Measurements from ENCODE around the gene KCNIP4. TPM values are rescaled to one million over a fixed set of nuclear protein-coding genes. Genes with fewer than 3 reads are reported as not detected.

KCNIP4 gene
- total and polyA plus RNA-seq, 2 of the 8 experiments (the other 6 are each of a cell fraction or from before 2014, with no cell fraction given) = 0.06 TPM; not detected in 1

DNA sequence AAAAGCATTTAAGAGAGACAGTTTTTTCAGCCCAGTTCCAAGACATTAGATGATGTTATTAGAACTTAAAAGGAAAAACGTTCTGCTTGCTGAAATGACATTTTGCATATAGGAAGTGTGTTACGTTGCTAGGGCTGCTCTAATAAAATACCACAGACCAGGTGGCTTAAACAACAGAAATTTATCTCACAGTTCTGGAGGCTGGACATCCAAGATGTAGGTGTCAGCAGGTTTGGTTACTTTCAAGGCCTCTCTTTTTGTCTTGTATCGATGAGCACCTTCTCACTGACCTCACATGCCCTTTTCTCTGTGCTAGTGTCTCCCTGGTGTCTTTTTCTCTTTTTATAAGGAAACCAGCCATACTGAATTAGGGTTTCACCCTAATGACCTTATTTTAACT, 1043.6 kb downstream of the KCNIP4 start:
- Histone ChIP-seq H3K36me3 (ENCODE audit: control insufficient read depth in 2 of 4, insufficient read depth in 4 of 4, low read length in 3 of 4) (no peaks in the 10 kb centered on the region), H4K5ac (ENCODE audit: insufficient read length, low read depth, low read length) (no peak overlapping the region), H3K4me1 (replicated peaks in 1 of 4; ENCODE audit: control insufficient read depth in 3 of 4, insufficient read depth in 4 of 4, low read length in 3 of 4) (no peaks in the 10 kb centered on the region), H3K27me3 (replicated peaks in 1 of 4; ENCODE audit: control insufficient read depth in 3 of 4, extremely low read depth in 1 of 4, insufficient read depth in 3 of 4, low read length in 3 of 4) (no peaks in the 10 kb centered on the region), H3K14ac (ENCODE audit: insufficient read length) (no peak overlapping the region), H3K23ac (ENCODE audit: insufficient read length) (no peak overlapping the region), H4K91ac (replicated peaks; ENCODE audit: insufficient read length, low read length) (no peak overlapping the region), H3K4me3 (ENCODE audit: extremely low read depth in 1 of 4, insufficient read depth in 2 of 4, low read depth in 3 of 4, low read length in 4 of 4) (no peak overlapping the region), H2BK5ac (ENCODE audit: low read depth, low read length) (no peak overlapping the region), H3K4me2 (ENCODE audit: insufficient read depth in 1 of 2, low read depth in 2 of 2, low read length in 2 of 2) (no peak overlapping the region), H4K8ac (ENCODE audit: extremely low read depth, insufficient read depth, low read length) (no peak overlapping the region), H3K56ac (replicated peaks; ENCODE audit: insufficient read length, low read depth, low read length) (no peak overlapping the region), H3K79me2 (ENCODE audit: control insufficient read depth in 1 of 2, insufficient read depth in 2 of 2, low read length in 2 of 2) (no peaks in the 10 kb centered on the region), H2AFZ (ENCODE audit: low read length) (no peak overlapping the region), H2AK5ac (ENCODE audit: low read depth, low read length) (no peak overlapping the region), H2BK12ac (ENCODE audit: low read depth, low read length) (no peak overlapping the region), H3K9me3 (ENCODE audit: insufficient read depth in 2 of 2, low read depth in 1 of 2, low read length in 1 of 2) (no peaks in the 10 kb centered on the region), H2BK120ac (replicated peaks; ENCODE audit: low read depth, low read length) (no peak overlapping the region), H2BK20ac (ENCODE audit: low read length) (no peak overlapping the region), H3K79me1 (ENCODE audit: low read depth, low read length) (no peaks in the 10 kb centered on the region), H3K27ac (ENCODE audit: low read depth, low read length) (no peak overlapping the region), H3K4ac (replicated peaks; ENCODE audit: insufficient read length, low read depth, low read length) (no peak overlapping the region), H4K20me1 (replicated peaks in 1 of 2; ENCODE audit: control insufficient read depth in 1 of 2, insufficient read depth in 2 of 2, low read length in 2 of 2) (no peaks in the 10 kb centered on the region), H3K23me2 (ENCODE audit: low read depth, low read length) (no peaks in the 10 kb centered on the region; the same call in 1 of the 2 replicates), H3K18ac (ENCODE audit: extremely low read depth, low read length) (no peak overlapping the region), H2BK15ac (ENCODE audit: low read length) (no peak overlapping the region), H3K9ac (replicated peaks in 1 of 4; ENCODE audit: extremely low read depth in 1 of 4, low read depth in 3 of 4, low read length in 3 of 4) (no peak overlapping the region)
- DNase-seq (ENCODE audit: low read depth in 1 of 2, low spot score in 2 of 2) (no peak), FAIRE-seq (no peak)
- 86% methylated on average over 3 of the region's 3 CpGs; no CpG with 5 or more reads in 1 of the 2 experiments for WGBS, 2 experiments (ENCODE audit: extremely low coverage in 1 of 2, insufficient coverage in 1 of 2, insufficient read length in 1 of 2, insufficient replicate concordance in 2 of 2, low coverage in 1 of 2, low lambda C conversion rate in 2 of 2, missing lambda C conversion rate in 1 of 2)
- ChIA-PET CTCF (ENCODE audit: partially characterized antibody) (no interaction called here), POLR2A (ENCODE audit: partially characterized antibody) (no interaction called here)
- TF ChIP-seq CTBP2 (IDR thresholded peaks at IDR 0.05; ENCODE audit: borderline replicate concordance, insufficient read depth, insufficient read length, low read length) (no peak), TAF7 (optimal IDR thresholded peaks at IDR 0.05; ENCODE audit: borderline replicate concordance, low read depth, low read length) (no peak), RNF2 (IDR thresholded peaks at IDR 0.05; ENCODE audit: borderline replicate concordance, low read depth, low read length, missing control alignments, poor library complexity, severe bottlenecking) (no peak), RXRA (IDR thresholded peaks at IDR 0.05; ENCODE audit: insufficient read depth, low read depth, low read length) (no peak), ASH2L (IDR thresholded peaks at IDR 0.05; ENCODE audit: low read length) (no peak), NANOG (IDR thresholded peaks at IDR 0.05; ENCODE audit: insufficient read depth, low read depth, low read length, poor library complexity, severe bottlenecking) (no peak), SP4 (IDR thresholded peaks at IDR 0.05; ENCODE audit: low read length) (no peak), KDM4A (IDR thresholded peaks at IDR 0.05; ENCODE audit: low read depth, low read length, severe bottlenecking) (no peak)
- TF ChIP-seq, protein P1, sequence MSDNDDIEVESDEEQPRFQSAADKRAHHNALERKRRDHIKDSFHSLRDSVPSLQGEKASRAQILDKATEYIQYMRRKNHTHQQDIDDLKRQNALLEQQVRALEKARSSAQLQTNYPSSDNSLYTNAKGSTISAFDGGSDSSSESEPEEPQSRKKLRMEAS (IDR thresholded peaks at IDR 0.05) = no peak
- TF ChIP-seq, protein P2, sequence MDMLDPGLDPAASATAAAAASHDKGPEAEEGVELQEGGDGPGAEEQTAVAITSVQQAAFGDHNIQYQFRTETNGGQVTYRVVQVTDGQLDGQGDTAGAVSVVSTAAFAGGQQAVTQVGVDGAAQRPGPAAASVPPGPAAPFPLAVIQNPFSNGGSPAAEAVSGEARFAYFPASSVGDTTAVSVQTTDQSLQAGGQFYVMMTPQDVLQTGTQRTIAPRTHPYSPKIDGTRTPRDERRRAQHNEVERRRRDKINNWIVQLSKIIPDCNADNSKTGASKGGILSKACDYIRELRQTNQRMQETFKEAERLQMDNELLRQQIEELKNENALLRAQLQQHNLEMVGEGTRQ (IDR thresholded peaks at IDR 0.05; ENCODE audit: low read length) = no peak
- TF ChIP-seq, protein P3, sequence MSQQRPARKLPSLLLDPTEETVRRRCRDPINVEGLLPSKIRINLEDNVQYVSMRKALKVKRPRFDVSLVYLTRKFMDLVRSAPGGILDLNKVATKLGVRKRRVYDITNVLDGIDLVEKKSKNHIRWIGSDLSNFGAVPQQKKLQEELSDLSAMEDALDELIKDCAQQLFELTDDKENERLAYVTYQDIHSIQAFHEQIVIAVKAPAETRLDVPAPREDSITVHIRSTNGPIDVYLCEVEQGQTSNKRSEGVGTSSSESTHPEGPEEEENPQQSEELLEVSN (IDR thresholded peaks at IDR 0.05) = no peak

Measured in H1 (cell line).